ENCODE results near the gene ME3.

- TF ChIP-seq CTCF (IDR thresholded peaks at IDR 0.05) (no peak), RORB (CRISPR knock-in tag; IDR thresholded peaks at IDR 0.05) (no peak), FOXP1 (CRISPR knock-in tag; IDR thresholded peaks at IDR 0.05; ENCODE audit: borderline replicate concordance) (no peak), MAX (CRISPR knock-in tag; IDR thresholded peaks at IDR 0.05) (no peak), JUN (CRISPR knock-in tag; IDR thresholded peaks at IDR 0.05) (no peak), FOXP4 (CRISPR knock-in tag; IDR thresholded peaks at IDR 0.05) (no peak), USF1 (CRISPR knock-in tag; IDR thresholded peaks at IDR 0.05) (no peak), ELF4 (CRISPR knock-in tag; IDR thresholded peaks at IDR 0.05; ENCODE audit: low read depth) (no peak), MLX (CRISPR knock-in tag; IDR thresholded peaks at IDR 0.05) (no peak)
These were observed 97.1 kb downstream of the ME3 start for GRCh38 chr11:86575208-86575855.
